HEK293 (cell line): ENCODE results near the gene TRPM8.

ENCODE experiments used
- BCL11A ChIP-seq: fragments of 450-650 bp; formaldehyde crosslinking; IDR thresholded peaks from 2 replicates; pipeline ENCODE4 v1.5.1; 2016; ENCODE audit warnings: low read depth, missing biosample characterization, missing genetic modification characterization
- CTCF ChIP-seq: fragments of 450-650 bp; formaldehyde crosslinking; IDR thresholded peaks from 2 replicates; pipeline ENCODE4 v1.5.1; 2016; ENCODE audit warnings: missing biosample characterization, missing genetic modification characterization
- REPIN1 ChIP-seq: fragments of 450-650 bp; formaldehyde crosslinking; IDR thresholded peaks from 2 replicates; pipeline ENCODE4 v1.5.1; 2017; ENCODE audit warnings: missing biosample characterization, missing genetic modification characterization, low read depth
- YY1 ChIP-seq: fragments of 450-650 bp; formaldehyde crosslinking; IDR thresholded peaks from 2 replicates; pipeline ENCODE4 v1.5.1; 2018; ENCODE audit warnings: missing biosample characterization, missing genetic modification characterization
- ZNF26 ChIP-seq: fragments of 450-650 bp; formaldehyde crosslinking; IDR thresholded peaks from 2 replicates; pipeline ENCODE4 v1.5.1; 2016; ENCODE audit warnings: missing biosample characterization, missing genetic modification characterization
- ZNF280D ChIP-seq: fragments of 450-650 bp; formaldehyde crosslinking; IDR thresholded peaks from 2 replicates; pipeline ENCODE4 v1.5.1; 2016; ENCODE audit warnings: missing biosample characterization, missing genetic modification characterization
- ZNF341 ChIP-seq: fragments of 450-650 bp; formaldehyde crosslinking; IDR thresholded peaks from 2 replicates; pipeline ENCODE4; 2016; ENCODE audit warnings: low read depth, missing biosample characterization, missing genetic modification characterization
- ZNF660 ChIP-seq: fragments of 450-650 bp; IDR thresholded peaks from 2 replicates; pipeline ENCODE4 v1.5.1; 2018; ENCODE audit warnings: missing biosample characterization, mild to moderate bottlenecking, missing genetic modification characterization
- ZNF76 ChIP-seq: fragments of 450-650 bp; formaldehyde crosslinking; IDR thresholded peaks from 2 replicates; pipeline ENCODE4; 2016; ENCODE audit warnings: low read depth, missing biosample characterization, missing genetic modification characterization, borderline replicate concordance
- ZNF776 ChIP-seq: fragments of 450-650 bp; formaldehyde crosslinking; IDR thresholded peaks from 2 replicates; pipeline ENCODE4 v1.5.0; 2017; ENCODE audit warnings: missing biosample characterization, missing genetic modification characterization, borderline replicate concordance

GRCh38 chr2:233976087-233976486, 58.9 kb downstream of the TRPM8 start:
- TF ChIP-seq YY1 (tag by site-specific recombination) (no peak), ZNF76 (tag by site-specific recombination) (no peak), ZNF26 (no peak), REPIN1 (tag by site-specific recombination) (no peak), ZNF660 (tag by site-specific recombination) (no peak), ZNF341 (tag by site-specific recombination) (no peak), ZNF776 (tag by site-specific recombination) (no peak), BCL11A (tag by site-specific recombination) (no peak), CTCF (tag by site-specific recombination) (no peak), ZNF280D (tag by site-specific recombination) (no peak)
